K562 (cell line): ENCODE measurements around the gene VWA7. TPM values are rescaled to one million over a fixed set of nuclear protein-coding genes. Genes with fewer than 3 reads are reported as not detected.

Experiments
- FOXM1 ChIP-seq, 2 experiments: fragments of 450-650 bp in 1 of 2; sonication (generic) in 1 of 2; formaldehyde crosslinking in 1 of 2; IDR thresholded peaks; 2 replicates each; pipeline versions ENCODE4 v1.6.1 to v1.9.0; 2017 to 2022; ENCODE audit warnings: low read depth in 2 of 2, mild to moderate bottlenecking in 2 of 2, missing genetic modification reagents in 1 of 2, moderate library complexity in 1 of 2
- POLR2G ChIP-seq: fragments of 200-400 bp; formaldehyde crosslinking; IDR thresholded peaks from 2 replicates; pipeline ENCODE4 v1.6.1; 2017; ENCODE audit warnings: low read depth, mild to moderate bottlenecking, antibody characterized with exemption, low read length, moderate library complexity
- PRPF4 ChIP-seq: fragments of 200-400 bp; formaldehyde crosslinking; IDR thresholded peaks from one replicate; pipeline ENCODE4 v1.6.1; 2017; ENCODE audit warnings: low read length, low read depth, mild to moderate bottlenecking; ENCODE audit not compliant: insufficient read depth, poor library complexity, severe bottlenecking
- PURB ChIP-seq: sonication (generic); formaldehyde crosslinking; IDR thresholded peaks from 2 replicates; pipeline ENCODE4 v1.9.0; 2021; ENCODE audit warnings: low read depth, mild to moderate bottlenecking, missing genetic modification reagents
- ZNF146 ChIP-seq: IDR thresholded peaks from one replicate; pipeline ENCODE4 v1.6.1; 2018; ENCODE audit warnings: missing compliant biosample characterization; ENCODE audit not compliant: unreplicated experiment
- polyA plus RNA-seq, 8 experiments: library from polyadenylated mRNA; depleted of rRNA in 4 of 8; stranded (reverse) in 5 of 8; unstranded in 3 of 8; fragments of >200 nt; fragmentation: Nextera tagmentation in 2 of 8; fragmentation: Illumina TruSeq in 1 of 8; extraction: Ambion mirVana in 2 of 8; extraction: Trizol in 1 of 8; gene quantifications; 2 replicates each; pipeline versions ENCODE4 v1.2.1 to v1.2.3, GENCODE V29; 2011 to 2014; ENCODE audit warnings: inconsistent platforms in 1 of 8, missing spikeins in 1 of 8
- total RNA-seq, 7 experiments: library from RNA; depleted of rRNA in 6 of 7; stranded (reverse); fragments of >200 nt in 6 of 7; fragmentation: Illumina TruSeq in 2 of 7; extraction: Trizol in 2 of 7; gene quantifications; 2 replicates each; pipeline versions ENCODE4 v1.2.1 to v1.2.3, GENCODE V29; 2011 to 2021; ENCODE audit warnings: low replicate concordance in 1 of 7
- TF ChIP-seq, protein P1 (sequence below), 2 experiments: IDR thresholded peaks in 1 of 2; conservative IDR thresholded peaks in 1 of 2; 2 replicates each; pipeline ENCODE4 v1.6.1; 2016; ENCODE audit warnings: low read depth in 2 of 2, mild to moderate bottlenecking in 1 of 2, missing compliant biosample characterization in 1 of 2, missing genetic modification characterization in 1 of 2, moderate library complexity in 1 of 2
- TF ChIP-seq, protein P2 (sequence below): IDR thresholded peaks from 2 replicates; pipeline ENCODE4 v1.6.1; 2011; ENCODE audit warnings: borderline replicate concordance, low read depth, mild to moderate bottlenecking, moderate library complexity, low read length; ENCODE audit not compliant: insufficient read depth, poor library complexity, severe bottlenecking
- TF ChIP-seq, protein P3 (sequence below): fragments of 450-650 bp; formaldehyde crosslinking; IDR thresholded peaks from 2 replicates; pipeline ENCODE4 v1.4.0; 2022; ENCODE audit warnings: mild to moderate bottlenecking, moderate library complexity
- TF ChIP-seq, protein P4 (sequence below): sonication (generic); formaldehyde crosslinking; IDR thresholded peaks from 2 replicates; pipeline ENCODE4 v1.8.0; 2022; ENCODE audit warnings: mild to moderate bottlenecking, missing genetic modification reagents
- TF ChIP-seq, protein P5 (sequence below): fragments of 250-450 bp; sonication (Bioruptor Pico); IDR thresholded peaks from 2 replicates; pipeline ENCODE4 v1.4.0; 2020
- TF ChIP-seq, protein P6 (sequence below): fragments of 250-450 bp; sonication (Bioruptor Pico); IDR thresholded peaks from 2 replicates; pipeline ENCODE4 v1.5.0; 2020; ENCODE audit warnings: mild to moderate bottlenecking

VWA7 gene
- total and polyA plus RNA-seq, 9 of the 15 experiments (the other 6 are each of a cell fraction or from before 2014, with no cell fraction given): 0.18 to 2.9 (median 0.95) TPM

DNA sequence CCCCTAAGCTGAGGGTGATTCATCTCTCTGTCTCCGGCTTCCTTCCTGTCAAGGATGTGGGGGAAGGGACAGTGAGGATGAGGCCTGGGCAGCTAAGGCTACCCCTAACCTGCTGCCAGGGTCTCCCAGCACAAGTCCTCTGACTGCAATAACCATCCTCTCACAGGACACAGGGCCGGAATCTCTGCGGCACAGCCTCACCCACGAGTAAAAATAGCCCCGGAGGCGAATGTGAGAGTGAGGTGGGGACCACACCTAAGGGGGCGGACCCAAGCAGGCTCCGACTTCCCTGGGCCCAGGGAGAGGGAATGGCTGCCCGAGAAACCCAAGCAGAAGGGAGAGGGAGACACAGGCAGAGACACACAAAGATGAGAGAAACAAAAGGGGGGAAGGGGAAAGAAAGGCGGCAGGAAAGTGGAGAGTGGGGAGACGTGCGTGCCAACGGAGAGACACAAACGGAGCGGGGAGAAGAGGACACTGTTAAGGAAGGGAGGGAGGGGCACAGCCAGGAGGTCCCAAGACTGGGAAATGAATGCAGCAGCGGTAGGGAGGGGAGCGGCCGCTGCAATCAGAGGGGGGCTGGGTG, 42.2 kb downstream of the VWA7 start (continued):
- TF ChIP-seq, protein P1, sequence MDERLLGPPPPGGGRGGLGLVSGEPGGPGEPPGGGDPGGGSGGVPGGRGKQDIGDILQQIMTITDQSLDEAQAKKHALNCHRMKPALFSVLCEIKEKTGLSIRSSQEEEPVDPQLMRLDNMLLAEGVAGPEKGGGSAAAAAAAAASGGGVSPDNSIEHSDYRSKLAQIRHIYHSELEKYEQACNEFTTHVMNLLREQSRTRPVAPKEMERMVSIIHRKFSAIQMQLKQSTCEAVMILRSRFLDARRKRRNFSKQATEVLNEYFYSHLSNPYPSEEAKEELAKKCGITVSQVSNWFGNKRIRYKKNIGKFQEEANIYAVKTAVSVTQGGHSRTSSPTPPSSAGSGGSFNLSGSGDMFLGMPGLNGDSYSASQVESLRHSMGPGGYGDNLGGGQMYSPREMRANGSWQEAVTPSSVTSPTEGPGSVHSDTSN (CRISPR knock-in tag; IDR thresholded peaks at IDR 0.05; ENCODE audit: low read depth): no peak
- TF ChIP-seq, protein P1 (tag; conservative IDR thresholded peaks at IDR 0.05; ENCODE audit: low read depth): peak; percentile 94
- TF ChIP-seq, protein P2, sequence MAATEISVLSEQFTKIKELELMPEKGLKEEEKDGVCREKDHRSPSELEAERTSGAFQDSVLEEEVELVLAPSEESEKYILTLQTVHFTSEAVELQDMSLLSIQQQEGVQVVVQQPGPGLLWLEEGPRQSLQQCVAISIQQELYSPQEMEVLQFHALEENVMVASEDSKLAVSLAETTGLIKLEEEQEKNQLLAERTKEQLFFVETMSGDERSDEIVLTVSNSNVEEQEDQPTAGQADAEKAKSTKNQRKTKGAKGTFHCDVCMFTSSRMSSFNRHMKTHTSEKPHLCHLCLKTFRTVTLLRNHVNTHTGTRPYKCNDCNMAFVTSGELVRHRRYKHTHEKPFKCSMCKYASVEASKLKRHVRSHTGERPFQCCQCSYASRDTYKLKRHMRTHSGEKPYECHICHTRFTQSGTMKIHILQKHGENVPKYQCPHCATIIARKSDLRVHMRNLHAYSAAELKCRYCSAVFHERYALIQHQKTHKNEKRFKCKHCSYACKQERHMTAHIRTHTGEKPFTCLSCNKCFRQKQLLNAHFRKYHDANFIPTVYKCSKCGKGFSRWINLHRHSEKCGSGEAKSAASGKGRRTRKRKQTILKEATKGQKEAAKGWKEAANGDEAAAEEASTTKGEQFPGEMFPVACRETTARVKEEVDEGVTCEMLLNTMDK: no peak
- TF ChIP-seq PURB (no peak), FOXM1 (IDR thresholded peaks at IDR 0.05; ENCODE audit: low read depth) (no peak), FOXM1 (CRISPR knock-in tag; IDR thresholded peaks at IDR 0.05; ENCODE audit: low read depth) (no peak), ZNF146 (CRISPR knock-in tag) (no peak), PRPF4 (no peak), POLR2G (peak; percentile 77)
- TF ChIP-seq, protein P3, sequence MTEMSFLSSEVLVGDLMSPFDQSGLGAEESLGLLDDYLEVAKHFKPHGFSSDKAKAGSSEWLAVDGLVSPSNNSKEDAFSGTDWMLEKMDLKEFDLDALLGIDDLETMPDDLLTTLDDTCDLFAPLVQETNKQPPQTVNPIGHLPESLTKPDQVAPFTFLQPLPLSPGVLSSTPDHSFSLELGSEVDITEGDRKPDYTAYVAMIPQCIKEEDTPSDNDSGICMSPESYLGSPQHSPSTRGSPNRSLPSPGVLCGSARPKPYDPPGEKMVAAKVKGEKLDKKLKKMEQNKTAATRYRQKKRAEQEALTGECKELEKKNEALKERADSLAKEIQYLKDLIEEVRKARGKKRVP (CRISPR knock-in tag): no peak
- TF ChIP-seq, protein P4, sequence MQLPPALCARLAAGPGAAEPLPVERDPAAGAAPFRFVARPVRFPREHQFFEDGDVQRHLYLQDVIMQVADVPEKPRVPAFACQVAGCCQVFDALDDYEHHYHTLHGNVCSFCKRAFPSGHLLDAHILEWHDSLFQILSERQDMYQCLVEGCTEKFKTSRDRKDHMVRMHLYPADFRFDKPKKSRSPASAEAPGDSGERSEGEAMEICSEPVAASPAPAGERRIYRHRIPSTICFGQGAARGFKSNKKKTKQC (CRISPR knock-in tag): no peak
- TF ChIP-seq, protein P5, sequence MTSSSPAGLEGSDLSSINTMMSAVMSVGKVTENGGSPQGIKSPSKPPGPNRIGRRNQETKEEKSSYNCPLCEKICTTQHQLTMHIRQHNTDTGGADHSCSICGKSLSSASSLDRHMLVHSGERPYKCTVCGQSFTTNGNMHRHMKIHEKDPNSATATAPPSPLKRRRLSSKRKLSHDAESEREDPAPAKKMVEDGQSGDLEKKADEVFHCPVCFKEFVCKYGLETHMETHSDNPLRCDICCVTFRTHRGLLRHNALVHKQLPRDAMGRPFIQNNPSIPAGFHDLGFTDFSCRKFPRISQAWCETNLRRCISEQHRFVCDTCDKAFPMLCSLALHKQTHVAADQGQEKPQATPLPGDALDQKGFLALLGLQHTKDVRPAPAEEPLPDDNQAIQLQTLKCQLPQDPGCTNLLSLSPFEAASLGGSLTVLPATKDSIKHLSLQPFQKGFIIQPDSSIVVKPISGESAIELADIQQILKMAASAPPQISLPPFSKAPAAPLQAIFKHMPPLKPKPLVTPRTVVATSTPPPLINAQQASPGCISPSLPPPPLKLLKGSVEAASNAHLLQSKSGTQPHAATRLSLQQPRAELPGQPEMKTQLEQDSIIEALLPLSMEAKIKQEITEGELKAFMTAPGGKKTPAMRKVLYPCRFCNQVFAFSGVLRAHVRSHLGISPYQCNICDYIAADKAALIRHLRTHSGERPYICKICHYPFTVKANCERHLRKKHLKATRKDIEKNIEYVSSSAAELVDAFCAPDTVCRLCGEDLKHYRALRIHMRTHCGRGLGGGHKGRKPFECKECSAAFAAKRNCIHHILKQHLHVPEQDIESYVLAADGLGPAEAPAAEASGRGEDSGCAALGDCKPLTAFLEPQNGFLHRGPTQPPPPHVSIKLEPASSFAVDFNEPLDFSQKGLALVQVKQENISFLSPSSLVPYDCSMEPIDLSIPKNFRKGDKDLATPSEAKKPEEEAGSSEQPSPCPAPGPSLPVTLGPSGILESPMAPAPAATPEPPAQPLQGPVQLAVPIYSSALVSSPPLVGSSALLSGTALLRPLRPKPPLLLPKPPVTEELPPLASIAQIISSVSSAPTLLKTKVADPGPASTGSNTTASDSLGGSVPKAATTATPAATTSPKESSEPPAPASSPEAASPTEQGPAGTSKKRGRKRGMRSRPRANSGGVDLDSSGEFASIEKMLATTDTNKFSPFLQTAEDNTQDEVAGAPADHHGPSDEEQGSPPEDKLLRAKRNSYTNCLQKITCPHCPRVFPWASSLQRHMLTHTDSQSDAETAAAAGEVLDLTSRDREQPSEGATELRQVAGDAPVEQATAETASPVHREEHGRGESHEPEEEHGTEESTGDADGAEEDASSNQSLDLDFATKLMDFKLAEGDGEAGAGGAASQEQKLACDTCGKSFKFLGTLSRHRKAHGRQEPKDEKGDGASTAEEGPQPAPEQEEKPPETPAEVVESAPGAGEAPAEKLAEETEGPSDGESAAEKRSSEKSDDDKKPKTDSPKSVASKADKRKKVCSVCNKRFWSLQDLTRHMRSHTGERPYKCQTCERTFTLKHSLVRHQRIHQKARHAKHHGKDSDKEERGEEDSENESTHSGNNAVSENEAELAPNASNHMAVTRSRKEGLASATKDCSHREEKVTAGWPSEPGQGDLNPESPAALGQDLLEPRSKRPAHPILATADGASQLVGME (CRISPR knock-in tag): no peak
- TF ChIP-seq, protein P6, sequence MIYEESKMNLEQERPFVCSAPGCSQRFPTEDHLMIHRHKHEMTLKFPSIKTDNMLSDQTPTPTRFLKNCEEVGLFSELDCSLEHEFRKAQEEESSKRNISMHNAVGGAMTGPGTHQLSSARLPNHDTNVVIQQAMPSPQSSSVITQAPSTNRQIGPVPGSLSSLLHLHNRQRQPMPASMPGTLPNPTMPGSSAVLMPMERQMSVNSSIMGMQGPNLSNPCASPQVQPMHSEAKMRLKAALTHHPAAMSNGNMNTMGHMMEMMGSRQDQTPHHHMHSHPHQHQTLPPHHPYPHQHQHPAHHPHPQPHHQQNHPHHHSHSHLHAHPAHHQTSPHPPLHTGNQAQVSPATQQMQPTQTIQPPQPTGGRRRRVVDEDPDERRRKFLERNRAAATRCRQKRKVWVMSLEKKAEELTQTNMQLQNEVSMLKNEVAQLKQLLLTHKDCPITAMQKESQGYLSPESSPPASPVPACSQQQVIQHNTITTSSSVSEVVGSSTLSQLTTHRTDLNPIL (CRISPR knock-in tag): no peak
